Thyroid gland (tissue), 4 donors: ENCODE results near the gene NFIA. TPM values are rescaled to one million over a fixed set of nuclear protein-coding genes. Genes with fewer than 3 reads are reported as not detected.

Experiments used
- DNase-seq, 2 donors: peaks; one replicate each; pipeline ENCODE4 v3.0.0-alpha.2; 2019
- H3K27ac ChIP-seq, 3 donors: fragments of 200-600 bp; sonication (generic); 1 replicate in 2 of 3; 2 replicates in 1 of 3; pipeline ENCODE4 v1.5.1; 2016 to 2019; ENCODE audit warnings: mild to moderate bottlenecking in 1 of 3, moderate library complexity in 1 of 3
- H3K27me3 ChIP-seq: fragments of 200-600 bp; sonication (generic); one replicate; pipeline ENCODE4 v1.5.1; 2019
- H3K36me3 ChIP-seq, 2 donors: fragments of 200-600 bp; sonication (generic); one replicate each; pipeline ENCODE4 v1.5.1; 2016 to 2019
- H3K4me1 ChIP-seq, 2 donors: fragments of 200-600 bp; sonication (generic); one replicate each; pipeline ENCODE4 v1.5.1; 2017 to 2019
- H3K4me3 ChIP-seq, 3 donors: fragments of 200-600 bp; sonication (generic); replicated peaks in 1 of 3; 1 replicate in 2 of 3; 2 replicates in 1 of 3; pipeline ENCODE4 v1.5.1; 2016; ENCODE audit warnings: mild to moderate bottlenecking in 1 of 3
- H3K9me3 ChIP-seq: fragments of 200-600 bp; sonication (generic); one replicate; pipeline ENCODE4 v1.5.1; 2017
- CTCF ChIP-seq, 6 experiments: fragments of 200-600 bp in 3 of 6; fragments of 450-650 bp in 3 of 6; sonication (generic) in 3 of 6; IDR thresholded peaks; one replicate each; pipeline ENCODE4 v1.5.1; 2016 to 2019; ENCODE audit warnings: antibody characterized with exemption in 6 of 6, mild to moderate bottlenecking in 2 of 6, inconsistent platforms in 1 of 6, moderate library complexity in 1 of 6
- POLR2A ChIP-seq, 2 donors: fragments of 450-650 bp; IDR thresholded peaks; one replicate each; pipeline ENCODE4 v1.6.1; 2017; ENCODE audit warnings: antibody characterized with exemption in 2 of 2, mild to moderate bottlenecking in 2 of 2, moderate library complexity in 1 of 2
- WGBS, 2 donors: methylation state at CpG; one replicate each; pipeline ENCODE4 v1.1.5; 2017; 5-methylcytosine and 5-hydroxymethylcytosine counted together
- intact Hi-C: fragments of 100-400 bp; cut with DNase I; formaldehyde crosslinking; loops from one replicate; pipeline ENCODE4 v1.15.1; 2023
- total RNA-seq, 4 donors: library from RNA; depleted of rRNA; stranded (reverse); fragments of >200 nt; gene quantifications; one replicate each; pipeline ENCODE4 v1.2.3, GENCODE V29; 2016

Gene NFIA
- total RNA-seq, 4 donors from 2014 or later = 105 to 149 (median 118) TPM

DNA sequence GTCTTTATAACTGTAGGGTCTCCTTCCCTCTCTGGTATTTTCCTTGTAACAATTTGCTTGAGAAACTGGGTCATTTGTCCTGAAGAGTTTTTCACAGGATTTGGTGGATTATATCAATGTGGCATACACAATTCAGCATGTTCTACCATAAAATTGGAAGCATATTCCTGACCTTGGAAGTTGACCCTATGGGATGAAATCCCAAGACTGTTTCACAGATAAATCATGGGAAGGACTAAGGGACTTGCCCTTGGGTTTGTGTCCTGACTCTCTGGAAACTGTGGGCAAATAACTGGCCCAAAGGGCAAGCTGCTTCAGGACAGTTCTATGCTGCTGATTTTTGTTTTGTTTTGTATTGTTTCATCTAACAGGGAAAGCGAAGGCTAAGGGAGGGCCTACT is 387.0 kb downstream of the NFIA start:
- intact Hi-C loops = no loop called here
- DNase-seq = no peak
- WGBS, 2 donors = 88 to 92% methylated on average over 1 of the region's 1 CpG
- Histone ChIP-seq H3K4me1 (no peaks in the 10 kb centered on the region), H3K4me3 (no peak overlapping the region), H3K36me3 (no peaks in the 10 kb centered on the region), H3K9me3 (no peaks in the 10 kb centered on the region), H3K27me3 (no peaks in the 10 kb centered on the region), H3K27ac (no peak overlapping the region)
- TF ChIP-seq CTCF (IDR thresholded peaks at IDR 0.05) (no peak), POLR2A (IDR thresholded peaks at IDR 0.05) (no peak)

DNA sequence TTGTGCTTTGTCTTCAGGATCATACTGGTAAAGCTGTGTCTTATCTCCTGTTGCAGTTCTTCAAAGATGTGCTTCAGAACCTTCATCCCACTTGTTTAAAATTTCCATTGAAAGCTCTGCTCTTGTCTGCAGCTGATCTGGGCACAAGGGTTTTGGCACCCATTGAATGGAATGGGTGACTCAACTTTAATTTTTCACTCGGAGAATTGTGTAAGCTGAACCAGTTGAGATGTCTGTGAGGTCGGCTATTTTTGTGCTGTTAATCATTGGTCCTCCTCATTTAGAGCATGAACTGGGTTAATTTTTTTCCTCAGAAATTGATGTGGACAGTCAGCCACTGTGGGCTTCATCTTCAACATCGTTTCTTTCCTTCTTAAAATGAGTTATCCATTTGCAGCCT is 390.5 kb downstream of the NFIA start:
- WGBS, 2 donors = 52 to 58% methylated on average over 3 of the region's 3 CpGs
- Histone ChIP-seq H3K36me3 (no peaks in the 10 kb centered on the region), H3K27ac (no peak overlapping the region), H3K9me3 (no peaks in the 10 kb centered on the region), H3K4me1 (no peaks in the 10 kb centered on the region), H3K27me3 (no peaks in the 10 kb centered on the region), H3K4me3 (no peak overlapping the region)
- no peak for DNase-seq
- TF ChIP-seq CTCF (IDR thresholded peaks at IDR 0.05) = no peak
- TF ChIP-seq POLR2A (IDR thresholded peaks at IDR 0.05) = no peak
- intact Hi-C loops = no loop called here

DNA sequence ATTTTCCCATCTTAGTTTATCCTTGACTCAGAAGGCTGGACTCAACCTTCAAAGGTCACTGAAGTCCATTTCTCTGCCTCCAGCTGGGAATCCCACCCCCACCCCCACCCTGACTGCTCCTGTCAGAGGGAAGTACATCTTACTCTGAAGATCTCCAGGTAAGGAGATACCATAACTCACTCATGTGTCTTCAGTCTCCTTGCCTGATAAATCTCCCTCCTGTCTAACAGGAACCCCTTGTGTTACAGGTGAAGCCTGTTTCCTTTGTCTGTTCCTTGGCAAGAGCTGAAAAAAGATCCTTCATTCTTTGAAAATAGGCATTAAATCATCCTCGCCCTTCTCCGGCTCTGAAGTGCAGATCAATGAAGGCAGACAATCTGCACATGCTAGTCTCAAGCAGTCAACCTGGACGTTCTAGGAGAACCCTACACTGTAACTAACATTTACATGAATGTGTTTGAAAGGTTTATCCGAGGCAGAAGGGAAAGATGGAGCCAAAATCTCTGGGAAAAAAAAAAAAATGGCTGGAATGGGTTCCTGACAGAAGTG is 392.0 kb downstream of the NFIA start:
- H3K27me3 ChIP-seq = no peaks in the 10 kb centered on the region
- TF ChIP-seq POLR2A (IDR thresholded peaks at IDR 0.05) = no peak
- TF ChIP-seq CTCF (IDR thresholded peaks at IDR 0.05) = no peak
- 81 to 91% methylated on average over 4 of the region's 4 CpGs for WGBS, 2 donors
- H3K4me3 ChIP-seq = no peak overlapping the region
- intact Hi-C loops = no loop called here
- H3K4me1 ChIP-seq = no peaks in the 10 kb centered on the region
- no peak overlapping the region for H3K27ac ChIP-seq
- no peak for DNase-seq
- no peaks in the 10 kb centered on the region for H3K36me3 ChIP-seq
- H3K9me3 ChIP-seq = no peaks in the 10 kb centered on the region

- Histone ChIP-seq H3K27me3 (no peaks in the 10 kb centered on the region), H3K4me3 (no peak overlapping the region), H3K36me3 (no peaks in the 10 kb centered on the region), H3K9me3 (no peaks in the 10 kb centered on the region), H3K4me1 (no peaks in the 10 kb centered on the region), H3K27ac (no peak overlapping the region)
- intact Hi-C loops = no loop called here
- TF ChIP-seq CTCF (IDR thresholded peaks at IDR 0.05) (no peak), POLR2A (IDR thresholded peaks at IDR 0.05) (no peak)
- DNase-seq = no peak
- 88 to 90% methylated on average over 3 of the region's 3 CpGs for WGBS, 2 donors
Observed at GRCh38 chr1:61474963-61475362, 392.6 kb downstream of the NFIA start.

DNA sequence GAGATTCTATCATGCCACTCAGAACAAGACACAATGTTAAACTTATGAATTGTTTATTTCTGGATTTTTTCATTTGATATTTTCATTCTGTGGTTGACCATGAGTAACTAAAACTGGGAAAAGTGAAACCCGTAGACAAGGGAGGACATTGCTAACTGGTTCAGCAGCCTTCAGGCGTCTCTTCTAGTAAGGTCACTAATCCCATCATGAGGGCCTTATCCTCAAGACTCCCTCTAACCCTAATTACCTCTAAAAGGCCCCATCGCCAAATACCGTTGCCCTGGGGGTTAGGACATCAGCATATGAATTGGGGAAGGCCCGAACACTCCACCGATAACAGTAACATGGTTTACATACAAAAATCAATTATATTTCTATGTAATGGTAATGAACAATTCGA is 394.9 kb downstream of the NFIA start:
- Histone ChIP-seq H3K4me1 (no peaks in the 10 kb centered on the region), H3K27me3 (no peaks in the 10 kb centered on the region), H3K4me3 (no peak overlapping the region), H3K9me3 (no peaks in the 10 kb centered on the region), H3K36me3 (no peaks in the 10 kb centered on the region), H3K27ac (no peak overlapping the region)
- WGBS, 2 donors = 84 to 85% methylated on average over 7 of the region's 7 CpGs
- TF ChIP-seq POLR2A (IDR thresholded peaks at IDR 0.05) = no peak
- intact Hi-C loops = no loop called here
- DNase-seq = no peak
